ENCODE data around the gene UBE2L5. TPM values are rescaled to one million over a fixed set of nuclear protein-coding genes. Genes with fewer than 3 reads are reported as not detected.
"Not testable (repeated sequence)": the region's sequence is repeated elsewhere in the genome, so short reads cannot be mapped to it uniquely, and the experiment has no call there.

The UBE2L5 gene
- total and polyA plus RNA-seq, 2 experiments from 2014 or later = not detected

DNA sequence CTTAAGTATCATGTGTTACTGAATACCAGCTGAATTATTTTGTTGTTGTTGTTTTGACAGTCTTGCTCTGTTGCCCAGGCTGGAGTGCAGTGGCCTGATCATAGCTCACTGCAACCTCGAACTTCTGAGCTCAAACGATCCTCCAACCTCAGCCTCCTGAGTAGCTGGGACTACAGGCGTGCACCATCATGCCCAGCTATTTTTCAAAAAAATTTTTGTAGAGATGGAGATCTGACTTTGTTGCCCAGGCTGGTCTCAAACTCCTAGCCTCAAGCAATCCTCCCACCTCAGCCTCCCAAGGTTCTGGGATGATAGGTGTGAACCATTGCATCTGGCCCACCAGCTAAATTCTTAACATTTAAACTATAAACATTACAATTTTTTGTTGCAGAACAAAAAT is 21.2 kb downstream of the UBE2L5 start:
- Histone ChIP-seq H3K4me1 (ENCODE audit: insufficient read depth) (peaks cover 16% of the 10 kb centered on the region), H2AFZ (peak overlapping the region; percentile 93)
- H3K9me2 ChIP-seq (ENCODE audit: insufficient read depth); H3K27me3 Mint-ChIP-seq (ENCODE audit: insufficient read depth, low read depth, poor library complexity); H3K4me2 ChIP-seq; H3K36me3 Mint-ChIP-seq (ENCODE audit: low read depth); H3K4me3 Mint-ChIP-seq; H3K27ac Mint-ChIP-seq; H3K27ac ChIP-seq (ENCODE audit: low read depth); DNase-seq (ENCODE audit: low spot score); H3K27me3 ChIP-seq (ENCODE audit: insufficient read depth); H3F3A ChIP-seq (replicated peaks; ENCODE audit: low read depth); H4K20me1 ChIP-seq (replicated peaks; ENCODE audit: insufficient read depth); ATAC-seq; H3K36me3 ChIP-seq (ENCODE audit: insufficient read depth); H3K79me2 ChIP-seq (replicated peaks; ENCODE audit: insufficient read depth); H3K9me3 Mint-ChIP-seq; H3K4me3 ChIP-seq: not testable (repeated sequence)
- H3K4me1 Mint-ChIP-seq = peaks cover 29% of the 10 kb centered on the region

DNA sequence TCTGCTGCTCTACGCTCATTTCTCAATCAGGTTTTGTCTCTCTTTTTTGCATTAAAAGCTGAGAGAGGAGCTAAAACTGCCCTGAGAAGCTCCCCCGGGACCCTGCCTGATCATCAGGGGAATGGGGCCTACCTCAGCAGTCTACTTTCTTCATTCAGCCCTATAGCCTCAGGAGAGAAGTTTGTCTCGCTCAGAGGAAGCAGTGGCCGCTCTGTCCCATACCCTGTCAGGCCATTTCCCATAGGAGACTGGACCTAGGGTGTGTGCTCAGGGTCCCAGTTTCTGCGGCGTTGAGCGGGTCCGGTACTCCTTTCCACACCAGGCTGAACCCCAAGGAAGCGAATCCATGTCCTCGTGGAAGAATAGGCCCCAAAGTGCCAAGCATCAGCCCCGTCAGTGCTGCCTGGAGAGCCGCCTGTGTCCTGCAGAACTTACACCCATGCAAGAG is 21.7 kb downstream of the UBE2L5 start:
- H3K36me3 ChIP-seq (ENCODE audit: insufficient read depth) = no peaks in the 10 kb centered on the region
- ATAC-seq (no peak), DNase-seq (ENCODE audit: low spot score) (no peak)
- H4K20me1 ChIP-seq (replicated peaks; ENCODE audit: insufficient read depth) = no peaks in the 10 kb centered on the region
- no peaks in the 10 kb centered on the region for H3K27me3 ChIP-seq (ENCODE audit: insufficient read depth)
- H3K4me2 ChIP-seq = 0 out of 2 replicates have a peak overlapping the region, but pooled peaks have one; percentile 3
- H3K36me3 Mint-ChIP-seq (ENCODE audit: low read depth) = no peaks in the 10 kb centered on the region
- H3K9me2 ChIP-seq (ENCODE audit: insufficient read depth) = no peaks in the 10 kb centered on the region
- no peak overlapping the region for H3K27ac ChIP-seq (ENCODE audit: low read depth)
- peaks cover 16% of the 10 kb centered on the region for H3K4me1 ChIP-seq (ENCODE audit: insufficient read depth)
- H3K4me3 Mint-ChIP-seq = no peak overlapping the region
- no peaks in the 10 kb centered on the region for H3K9me3 Mint-ChIP-seq
- H3K4me3 ChIP-seq = no peak overlapping the region
- H3K4me1 Mint-ChIP-seq = peaks cover 29% of the 10 kb centered on the region
- peaks cover 4% of the 10 kb centered on the region for H3K27me3 Mint-ChIP-seq (ENCODE audit: insufficient read depth, low read depth, poor library complexity)
- no peak overlapping the region for H3K27ac Mint-ChIP-seq
- no peaks in the 10 kb centered on the region for H3K79me2 ChIP-seq (replicated peaks; ENCODE audit: insufficient read depth)
- no peaks in the 10 kb centered on the region; the same call in 1 of the 2 replicates for H3F3A ChIP-seq (replicated peaks; ENCODE audit: low read depth)
- H2AFZ ChIP-seq = peak overlapping the region; percentile 93
- no peak for TF ChIP-seq ZNF331 (CRISPR knock-in tag; IDR thresholded peaks at IDR 0.05; ENCODE audit: low read depth)
- TF ChIP-seq, protein P1, sequence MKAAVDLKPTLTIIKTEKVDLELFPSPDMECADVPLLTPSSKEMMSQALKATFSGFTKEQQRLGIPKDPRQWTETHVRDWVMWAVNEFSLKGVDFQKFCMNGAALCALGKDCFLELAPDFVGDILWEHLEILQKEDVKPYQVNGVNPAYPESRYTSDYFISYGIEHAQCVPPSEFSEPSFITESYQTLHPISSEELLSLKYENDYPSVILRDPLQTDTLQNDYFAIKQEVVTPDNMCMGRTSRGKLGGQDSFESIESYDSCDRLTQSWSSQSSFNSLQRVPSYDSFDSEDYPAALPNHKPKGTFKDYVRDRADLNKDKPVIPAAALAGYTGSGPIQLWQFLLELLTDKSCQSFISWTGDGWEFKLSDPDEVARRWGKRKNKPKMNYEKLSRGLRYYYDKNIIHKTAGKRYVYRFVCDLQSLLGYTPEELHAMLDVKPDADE (IDR thresholded peaks at IDR 0.05) = no peak
- no peak for TF ChIP-seq CREB1 (CRISPR knock-in tag; IDR thresholded peaks at IDR 0.05; ENCODE audit: low read depth)
- TF ChIP-seq, protein P2, sequence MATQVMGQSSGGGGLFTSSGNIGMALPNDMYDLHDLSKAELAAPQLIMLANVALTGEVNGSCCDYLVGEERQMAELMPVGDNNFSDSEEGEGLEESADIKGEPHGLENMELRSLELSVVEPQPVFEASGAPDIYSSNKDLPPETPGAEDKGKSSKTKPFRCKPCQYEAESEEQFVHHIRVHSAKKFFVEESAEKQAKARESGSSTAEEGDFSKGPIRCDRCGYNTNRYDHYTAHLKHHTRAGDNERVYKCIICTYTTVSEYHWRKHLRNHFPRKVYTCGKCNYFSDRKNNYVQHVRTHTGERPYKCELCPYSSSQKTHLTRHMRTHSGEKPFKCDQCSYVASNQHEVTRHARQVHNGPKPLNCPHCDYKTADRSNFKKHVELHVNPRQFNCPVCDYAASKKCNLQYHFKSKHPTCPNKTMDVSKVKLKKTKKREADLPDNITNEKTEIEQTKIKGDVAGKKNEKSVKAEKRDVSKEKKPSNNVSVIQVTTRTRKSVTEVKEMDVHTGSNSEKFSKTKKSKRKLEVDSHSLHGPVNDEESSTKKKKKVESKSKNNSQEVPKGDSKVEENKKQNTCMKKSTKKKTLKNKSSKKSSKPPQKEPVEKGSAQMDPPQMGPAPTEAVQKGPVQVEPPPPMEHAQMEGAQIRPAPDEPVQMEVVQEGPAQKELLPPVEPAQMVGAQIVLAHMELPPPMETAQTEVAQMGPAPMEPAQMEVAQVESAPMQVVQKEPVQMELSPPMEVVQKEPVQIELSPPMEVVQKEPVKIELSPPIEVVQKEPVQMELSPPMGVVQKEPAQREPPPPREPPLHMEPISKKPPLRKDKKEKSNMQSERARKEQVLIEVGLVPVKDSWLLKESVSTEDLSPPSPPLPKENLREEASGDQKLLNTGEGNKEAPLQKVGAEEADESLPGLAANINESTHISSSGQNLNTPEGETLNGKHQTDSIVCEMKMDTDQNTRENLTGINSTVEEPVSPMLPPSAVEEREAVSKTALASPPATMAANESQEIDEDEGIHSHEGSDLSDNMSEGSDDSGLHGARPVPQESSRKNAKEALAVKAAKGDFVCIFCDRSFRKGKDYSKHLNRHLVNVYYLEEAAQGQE (IDR thresholded peaks at IDR 0.05; ENCODE audit: unreplicated experiment) = no peak
- TF ChIP-seq, protein P3, sequence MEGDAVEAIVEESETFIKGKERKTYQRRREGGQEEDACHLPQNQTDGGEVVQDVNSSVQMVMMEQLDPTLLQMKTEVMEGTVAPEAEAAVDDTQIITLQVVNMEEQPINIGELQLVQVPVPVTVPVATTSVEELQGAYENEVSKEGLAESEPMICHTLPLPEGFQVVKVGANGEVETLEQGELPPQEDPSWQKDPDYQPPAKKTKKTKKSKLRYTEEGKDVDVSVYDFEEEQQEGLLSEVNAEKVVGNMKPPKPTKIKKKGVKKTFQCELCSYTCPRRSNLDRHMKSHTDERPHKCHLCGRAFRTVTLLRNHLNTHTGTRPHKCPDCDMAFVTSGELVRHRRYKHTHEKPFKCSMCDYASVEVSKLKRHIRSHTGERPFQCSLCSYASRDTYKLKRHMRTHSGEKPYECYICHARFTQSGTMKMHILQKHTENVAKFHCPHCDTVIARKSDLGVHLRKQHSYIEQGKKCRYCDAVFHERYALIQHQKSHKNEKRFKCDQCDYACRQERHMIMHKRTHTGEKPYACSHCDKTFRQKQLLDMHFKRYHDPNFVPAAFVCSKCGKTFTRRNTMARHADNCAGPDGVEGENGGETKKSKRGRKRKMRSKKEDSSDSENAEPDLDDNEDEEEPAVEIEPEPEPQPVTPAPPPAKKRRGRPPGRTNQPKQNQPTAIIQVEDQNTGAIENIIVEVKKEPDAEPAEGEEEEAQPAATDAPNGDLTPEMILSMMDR (conservative IDR thresholded peaks at IDR 0.05; ENCODE audit: low read depth in 2 of 2) = no peak
- TF ChIP-seq EZH2phosphoT487 (IDR thresholded peaks at IDR 0.05; ENCODE audit: unreplicated experiment) = no peak
- TF ChIP-seq POLR2AphosphoS5 (IDR thresholded peaks at IDR 0.05; ENCODE audit: low read depth) = no peak
- no peak for TF ChIP-seq JUNB (IDR thresholded peaks at IDR 0.05; ENCODE audit: unreplicated experiment)
- no peak for TF ChIP-seq NANOG (IDR thresholded peaks at IDR 0.05; ENCODE audit: borderline replicate concordance)
- no peak for TF ChIP-seq EZH2 (IDR thresholded peaks at IDR 0.05; ENCODE audit: low read depth, unreplicated experiment)
- no peak for TF ChIP-seq ZNF114 (CRISPR knock-in tag; IDR thresholded peaks at IDR 0.05)
- no peak for TF ChIP-seq STAT1 (IDR thresholded peaks at IDR 0.05; ENCODE audit: unreplicated experiment)
